GM18858 (cell line): ENCODE results near the gene PLA2R1.

ENCODE experiments used
- ATAC-seq: cut with Tn5 transposase; IDR thresholded peaks from one replicate; pipeline ENCODE4 v1.9.1; 2021; ENCODE audit not compliant: unreplicated experiment

The PLA2R1 gene

GRCh38 chr2:160062292-160063005, at the start of gene PLA2R1:
Gene PLA2R1, minus strand, starts transcription at chr2:160062615. Its CDS starts 212 bp downstream, at chr2:160062403.
- ATAC-seq, result no peak

DNA sequence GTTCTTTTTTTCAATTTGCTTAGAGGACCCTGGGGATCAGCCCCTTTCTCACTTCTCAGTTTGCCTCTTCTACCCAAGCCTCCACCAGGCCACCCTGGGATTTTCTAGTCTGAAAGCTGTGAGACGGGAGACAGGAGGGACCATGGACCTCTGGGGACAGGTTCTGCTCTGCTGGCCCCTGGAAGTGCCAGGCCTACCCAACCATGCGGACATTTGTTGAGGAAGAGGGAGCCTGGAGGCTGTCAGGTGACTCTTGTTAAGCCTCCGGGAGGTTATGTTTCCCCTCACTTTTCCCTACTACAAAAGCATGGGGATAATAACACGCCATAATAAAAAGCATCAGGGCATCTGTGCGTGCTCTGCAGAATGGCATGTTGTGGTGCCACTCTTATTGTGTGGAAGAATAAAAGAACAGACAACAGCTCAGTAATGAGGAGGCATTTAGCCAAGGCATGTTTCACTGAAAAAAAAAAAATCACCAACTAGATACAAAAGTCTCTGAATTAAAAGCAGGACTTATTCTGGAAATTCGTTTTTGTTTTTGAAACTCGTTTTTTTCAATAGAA, 48.3 kb upstream of the PLA2R1 start:
- ATAC-seq, result no peak

DNA sequence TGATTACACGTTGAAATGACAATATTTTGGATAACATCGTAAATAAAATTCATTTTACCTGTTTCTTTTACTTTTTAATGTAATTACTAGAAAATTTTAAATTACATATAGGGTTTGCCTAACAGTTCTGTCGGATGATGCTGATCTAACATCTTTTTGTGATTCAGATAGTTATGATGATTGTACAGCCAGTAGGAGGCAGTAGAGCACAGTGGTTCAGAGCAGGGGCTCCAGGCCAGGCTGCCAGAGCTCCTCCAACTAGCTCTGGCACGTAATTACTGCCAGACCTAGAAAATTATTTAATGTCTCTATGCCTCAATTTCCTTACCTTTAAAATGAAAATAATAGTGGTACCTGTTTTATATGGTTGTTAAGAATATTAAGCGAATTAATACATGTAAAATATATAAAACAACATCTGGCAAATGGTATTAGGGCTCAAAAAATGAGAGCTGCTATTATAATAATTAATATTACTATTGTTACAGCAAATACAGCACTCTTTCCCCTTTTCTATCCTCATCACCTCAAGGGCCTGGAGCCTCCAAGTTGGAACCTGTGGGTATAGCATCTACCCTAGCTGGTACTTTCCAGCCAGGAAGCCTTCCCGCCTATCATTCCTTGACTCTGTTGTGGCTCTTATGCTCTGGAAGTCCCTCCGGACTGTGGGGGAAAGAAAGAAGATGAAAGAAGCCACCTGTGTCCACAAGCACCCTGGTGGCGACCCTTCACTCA, 47.7 kb upstream of the PLA2R1 start:
- ATAC-seq, result peak; percentile 72

- ATAC-seq, result no peak
Measured at GRCh38 chr2:160109243-160109642, 46.8 kb upstream of the PLA2R1 start.

DNA sequence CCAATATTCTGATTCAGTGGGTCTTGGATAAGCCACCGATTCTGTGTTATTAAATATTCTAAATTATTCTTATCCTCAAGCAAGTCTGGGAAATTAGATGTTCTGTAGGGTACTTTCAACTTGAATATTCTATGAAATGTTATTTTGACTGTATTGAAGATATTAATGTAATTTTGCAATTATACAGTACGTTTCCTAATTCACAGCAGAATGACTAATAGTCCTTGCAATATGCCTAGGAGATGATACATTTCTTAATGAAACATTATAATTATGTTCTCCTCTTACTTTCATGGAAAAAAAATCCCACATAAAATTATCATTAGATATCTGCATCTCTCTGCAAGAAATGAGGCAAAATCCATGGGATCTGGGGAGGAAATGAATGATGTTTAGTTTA, 46.2 kb upstream of the PLA2R1 start:
- no peak for ATAC-seq

- ATAC-seq, result no peak
Measured at GRCh38 chr2:160105366-160105765, 43.0 kb upstream of the PLA2R1 start.

DNA sequence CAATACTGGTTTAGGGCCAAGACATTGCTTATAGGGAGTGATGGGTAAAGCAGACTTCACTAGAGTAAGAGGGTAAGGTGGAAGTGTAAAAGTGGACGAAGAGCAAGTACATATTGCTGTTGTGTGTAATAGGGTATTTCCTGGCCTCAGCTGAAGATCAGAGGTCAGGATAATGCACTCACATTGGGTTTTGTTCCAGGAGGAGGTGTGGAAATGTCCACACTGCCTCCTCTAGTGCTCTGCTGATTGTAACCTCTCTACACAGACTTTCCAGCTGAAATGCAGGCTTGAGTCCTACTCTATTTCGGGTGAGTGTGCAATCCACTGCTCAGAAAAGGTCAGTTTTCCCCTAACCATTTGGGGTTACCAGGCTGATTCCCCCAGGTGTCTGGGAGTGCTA, 41.7 kb upstream of the PLA2R1 start:
- no peak for ATAC-seq

DNA sequence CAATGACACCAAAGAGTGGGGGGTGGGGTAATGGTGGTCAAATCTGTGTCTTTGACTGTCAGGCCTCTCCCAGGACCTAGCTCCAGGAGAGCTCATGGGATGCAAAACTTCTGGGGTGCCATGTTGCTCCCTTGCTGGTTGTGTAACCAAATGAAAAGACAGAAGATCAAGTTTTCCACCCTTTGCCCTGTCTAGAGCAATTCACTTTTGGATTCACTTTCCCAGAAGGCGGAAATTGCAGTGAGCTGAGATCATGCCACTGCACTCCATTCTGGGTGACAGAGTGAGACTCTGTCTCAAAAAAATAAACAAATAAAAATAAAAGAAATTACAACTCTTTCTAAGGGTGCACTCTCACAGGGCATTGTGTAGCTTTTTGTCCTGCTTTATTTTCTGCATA, 34.9 kb upstream of the PLA2R1 start:
- ATAC-seq, result no peak

DNA sequence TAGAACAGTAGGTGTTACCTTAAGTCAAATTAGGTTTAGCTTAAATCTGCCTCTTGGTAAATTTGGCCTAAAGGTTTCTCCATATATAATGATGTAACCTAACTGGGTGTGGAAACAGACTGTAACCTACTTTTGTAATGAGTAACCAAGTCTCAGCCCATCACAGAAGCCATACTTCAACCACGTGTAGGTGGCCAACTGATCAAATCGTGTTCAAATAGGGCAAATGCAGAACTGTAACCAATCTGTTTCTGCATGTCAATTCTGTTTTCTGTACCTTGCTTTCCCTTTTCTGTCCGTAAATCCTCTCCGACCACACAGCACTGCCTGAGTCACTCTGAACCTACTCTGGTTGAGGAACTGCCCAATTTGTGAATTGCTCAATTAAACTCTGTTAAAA, 34.0 kb upstream of the PLA2R1 start:
- ATAC-seq, result peak; percentile 42

- no peak for ATAC-seq
Measured at GRCh38 chr2:160092445-160092844, 30.0 kb upstream of the PLA2R1 start.

- ATAC-seq, result no peak
Measured at GRCh38 chr2:160091381-160091780, 29.0 kb upstream of the PLA2R1 start.

- ATAC-seq, result no peak
Measured at GRCh38 chr2:160087854-160088745, 25.7 kb upstream of the PLA2R1 start.

- no peak for ATAC-seq
Measured at GRCh38 chr2:160085662-160086061, 23.2 kb upstream of the PLA2R1 start.

DNA sequence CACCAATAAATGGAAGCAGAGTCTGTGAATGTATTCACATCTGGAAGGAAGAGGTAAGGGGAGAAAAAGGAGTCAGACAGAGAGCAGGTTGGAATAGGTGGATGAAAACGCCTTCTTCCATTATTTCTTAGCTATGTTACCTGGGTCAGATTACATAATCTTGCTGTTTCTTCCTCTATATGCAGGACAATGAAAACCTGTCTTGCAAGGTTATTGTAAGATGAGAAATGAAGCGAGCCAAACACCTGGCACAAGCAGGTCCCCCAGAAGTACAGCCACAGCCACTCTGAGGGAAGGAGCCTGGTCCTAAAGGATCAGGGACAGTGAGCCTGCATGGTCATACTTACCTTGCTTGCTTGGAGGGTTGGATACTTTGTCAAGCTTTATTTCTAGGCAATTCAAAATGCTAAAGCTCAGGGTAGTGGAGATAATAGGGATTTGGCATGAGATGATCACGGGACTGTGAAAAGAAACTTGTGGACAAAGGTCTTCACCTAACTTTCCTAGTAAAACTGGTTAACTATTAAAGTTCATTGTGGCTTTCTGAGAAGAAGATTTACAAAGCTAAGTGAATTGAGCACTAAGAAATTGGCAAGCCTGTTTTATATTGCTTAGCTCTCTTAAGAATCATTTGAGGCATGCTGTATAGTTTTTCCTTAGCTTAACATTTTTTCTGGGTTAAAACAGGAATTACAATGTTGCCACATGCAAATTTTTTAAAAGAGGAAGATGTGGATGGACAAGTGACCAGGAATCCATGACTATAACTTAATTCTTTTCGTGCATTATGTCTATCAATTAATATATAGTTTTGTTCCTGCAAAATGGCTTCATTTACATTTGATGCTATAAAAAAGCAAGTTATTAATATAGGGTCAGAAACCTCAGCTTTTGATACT, 15.7 kb upstream of the PLA2R1 start:
- no peak for ATAC-seq

DNA sequence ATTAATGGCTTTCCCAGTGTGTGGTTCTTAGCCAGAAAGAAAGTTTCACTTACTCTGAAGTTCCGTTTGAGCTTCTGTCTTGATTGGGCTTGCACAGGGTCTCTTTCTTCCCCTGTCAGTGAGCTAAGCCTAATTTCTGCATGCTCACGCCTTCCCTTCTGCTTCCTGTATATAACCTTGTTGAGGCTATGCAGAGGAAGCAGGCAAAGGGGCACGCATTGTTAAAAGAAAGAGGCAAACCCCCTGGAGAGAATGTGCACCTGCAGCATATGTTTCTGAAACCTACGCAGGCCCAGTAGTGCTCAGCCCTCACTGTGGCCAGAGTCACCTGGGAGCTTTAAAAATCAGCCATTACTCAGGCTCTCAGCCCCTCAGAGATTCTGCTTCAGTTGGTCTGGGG, 14.5 kb upstream of the PLA2R1 start:
- no peak for ATAC-seq

DNA sequence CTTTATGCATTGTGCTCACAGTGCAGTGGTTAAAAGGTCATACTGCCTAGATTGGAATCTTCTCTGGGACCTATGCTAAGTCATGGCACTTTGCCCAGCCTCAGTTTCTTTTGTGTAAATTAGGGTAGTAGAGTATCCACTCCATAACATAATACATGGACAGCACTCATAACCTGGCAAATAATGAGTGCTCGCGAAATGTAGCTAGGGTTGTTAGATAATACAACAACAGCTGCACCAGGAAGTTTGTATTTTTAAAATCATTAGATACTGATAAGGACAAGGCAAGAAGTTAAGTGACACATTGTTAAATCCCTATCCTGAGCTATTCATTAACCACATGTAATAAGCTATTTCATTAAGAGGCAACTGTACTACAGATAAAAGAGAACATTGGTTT, 13.8 kb upstream of the PLA2R1 start:
- no peak for ATAC-seq

DNA sequence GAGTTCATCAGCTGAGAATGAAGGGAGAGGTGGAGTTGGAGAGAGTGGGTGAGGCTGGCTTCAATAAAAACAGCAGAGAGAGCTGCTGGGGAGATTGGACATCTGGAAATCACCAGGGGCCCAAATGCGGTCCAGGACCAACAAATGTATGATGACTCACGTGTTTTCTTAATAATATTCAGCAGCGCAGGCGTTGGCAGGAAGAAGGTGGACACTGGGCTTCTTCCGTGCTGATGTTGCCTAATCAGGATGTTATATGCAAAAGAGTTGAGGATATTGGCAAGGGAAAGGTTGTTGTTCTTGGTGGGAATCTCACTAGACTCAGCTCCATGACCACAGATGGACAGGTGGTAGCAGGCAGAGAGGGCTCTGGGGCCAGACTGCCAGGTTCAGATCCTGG, 12.8 kb upstream of the PLA2R1 start:
- ATAC-seq, result no peak

GRCh38 chr2:160073284-160073888, 11.0 kb upstream of the PLA2R1 start:
- ATAC-seq, result no peak

DNA sequence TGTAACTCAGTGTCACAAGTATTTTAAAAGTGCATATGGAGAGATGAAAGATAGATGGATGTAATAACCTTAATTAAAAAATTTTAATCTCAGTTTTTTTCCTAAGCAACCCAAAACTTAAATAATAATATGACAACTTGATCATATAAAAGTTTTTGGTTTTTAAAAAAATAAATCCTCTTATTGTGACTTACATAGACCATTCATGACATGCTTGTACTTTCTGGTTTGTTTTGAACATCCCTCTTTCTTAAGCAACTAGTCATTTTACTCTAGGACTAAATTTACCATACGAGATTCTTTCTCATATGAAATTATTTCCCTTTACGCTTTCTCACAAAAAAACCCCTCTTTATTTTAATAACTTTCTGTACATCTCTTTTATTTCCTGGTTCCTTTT, 6.5 kb upstream of the PLA2R1 start:
- no peak for ATAC-seq

DNA sequence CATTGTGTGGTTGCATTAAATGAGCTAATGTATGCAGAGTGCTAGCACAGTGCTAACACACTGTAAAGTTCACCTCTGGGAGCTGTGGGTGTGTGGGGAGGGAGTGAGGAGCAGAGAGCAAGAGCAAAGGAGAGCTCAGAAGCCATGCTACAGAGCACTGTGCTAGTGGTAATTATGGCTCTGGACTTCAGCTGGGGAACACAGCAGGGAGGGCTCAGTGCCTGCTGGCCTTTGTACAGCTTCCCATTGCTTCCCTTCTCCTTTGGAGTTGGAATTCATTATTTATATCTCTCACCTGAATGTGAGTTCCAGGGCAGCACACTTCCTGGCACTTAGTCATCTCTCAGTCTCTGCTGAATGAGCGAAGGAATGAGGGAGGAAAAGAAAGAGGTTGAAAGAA, 2.5 kb upstream of the PLA2R1 start:
- no peak for ATAC-seq
